HG02885 (cell line): ENCODE data around the gene GRIN2C.

ENCODE experiments used
- ATAC-seq: cut with Tn5 transposase; IDR thresholded peaks from one replicate; pipeline ENCODE4 v1.9.1; 2021; ENCODE audit warnings: mild to moderate bottlenecking; ENCODE audit not compliant: unreplicated experiment, poor library complexity

Gene GRIN2C

DNA sequence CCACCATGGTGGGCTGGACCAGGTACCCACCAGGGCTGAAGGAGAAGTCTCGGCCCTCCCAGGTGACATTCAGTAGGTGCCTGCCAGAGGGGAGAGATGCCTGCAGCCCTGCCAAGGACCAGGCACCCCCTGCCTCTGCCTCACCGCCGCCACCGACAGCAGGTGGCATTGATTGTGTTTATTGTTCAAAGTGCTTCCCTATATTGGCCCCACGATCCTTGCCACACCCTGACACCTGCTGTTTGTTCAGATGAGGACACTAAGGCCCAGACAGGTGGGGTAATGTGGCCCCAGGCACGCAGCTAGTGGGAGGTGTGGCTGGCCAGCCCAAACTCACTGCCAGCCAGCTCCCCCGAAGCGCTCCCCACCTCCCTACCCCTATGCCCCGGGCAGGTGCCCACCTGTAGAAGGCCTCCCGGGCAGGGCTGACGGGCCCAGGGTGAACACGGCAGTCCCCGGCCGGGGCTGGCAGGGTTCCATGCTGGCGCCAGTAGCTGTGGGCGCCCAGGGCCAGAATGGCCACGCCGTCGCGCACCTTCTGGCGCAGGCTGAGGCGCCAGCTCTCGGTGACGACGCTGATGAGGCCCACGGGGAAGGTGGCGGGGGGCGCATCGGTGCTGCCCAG, 8.0 kb downstream of the GRIN2C start:
- ATAC-seq = no peak

DNA sequence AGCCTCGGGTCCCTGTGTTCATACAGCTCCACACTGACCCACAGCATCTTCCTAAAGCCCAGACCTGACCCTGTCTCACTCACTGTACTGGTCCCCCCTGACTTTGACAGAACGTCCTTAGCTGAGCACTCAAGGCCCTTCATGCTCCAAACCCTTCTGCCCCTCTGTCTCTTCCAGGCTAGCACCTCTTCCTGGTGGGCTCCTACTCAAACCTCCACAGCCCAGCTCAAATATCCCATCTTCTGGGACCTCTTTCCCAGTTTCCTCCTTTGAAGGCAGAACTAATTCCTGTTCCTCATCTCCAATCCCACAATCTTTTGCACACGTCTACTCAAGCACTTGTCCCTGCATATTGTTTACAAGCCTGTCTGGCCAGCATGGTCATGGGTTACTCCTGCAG, 8.8 kb downstream of the GRIN2C start:
- ATAC-seq = no peak

DNA sequence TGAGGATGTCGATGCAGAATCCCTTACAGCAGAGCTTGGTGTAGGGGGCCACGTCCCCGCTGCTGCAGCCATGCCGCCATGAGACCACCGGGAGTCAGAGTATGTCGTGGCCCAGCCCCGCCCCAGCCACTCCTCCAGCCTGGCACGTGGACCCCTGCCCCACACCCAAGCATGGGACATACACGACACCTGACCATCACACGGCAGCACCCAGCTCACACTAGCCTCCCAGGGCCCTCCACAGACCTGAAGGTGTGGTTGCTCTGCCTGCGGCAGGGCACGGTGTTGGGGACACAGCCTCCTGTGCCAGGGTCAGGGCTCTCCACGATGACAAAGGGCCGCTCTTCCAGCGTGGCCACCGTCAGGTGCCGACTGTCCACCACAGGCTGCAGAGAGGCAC, 9.4 kb downstream of the GRIN2C start:
- ATAC-seq = no peak

DNA sequence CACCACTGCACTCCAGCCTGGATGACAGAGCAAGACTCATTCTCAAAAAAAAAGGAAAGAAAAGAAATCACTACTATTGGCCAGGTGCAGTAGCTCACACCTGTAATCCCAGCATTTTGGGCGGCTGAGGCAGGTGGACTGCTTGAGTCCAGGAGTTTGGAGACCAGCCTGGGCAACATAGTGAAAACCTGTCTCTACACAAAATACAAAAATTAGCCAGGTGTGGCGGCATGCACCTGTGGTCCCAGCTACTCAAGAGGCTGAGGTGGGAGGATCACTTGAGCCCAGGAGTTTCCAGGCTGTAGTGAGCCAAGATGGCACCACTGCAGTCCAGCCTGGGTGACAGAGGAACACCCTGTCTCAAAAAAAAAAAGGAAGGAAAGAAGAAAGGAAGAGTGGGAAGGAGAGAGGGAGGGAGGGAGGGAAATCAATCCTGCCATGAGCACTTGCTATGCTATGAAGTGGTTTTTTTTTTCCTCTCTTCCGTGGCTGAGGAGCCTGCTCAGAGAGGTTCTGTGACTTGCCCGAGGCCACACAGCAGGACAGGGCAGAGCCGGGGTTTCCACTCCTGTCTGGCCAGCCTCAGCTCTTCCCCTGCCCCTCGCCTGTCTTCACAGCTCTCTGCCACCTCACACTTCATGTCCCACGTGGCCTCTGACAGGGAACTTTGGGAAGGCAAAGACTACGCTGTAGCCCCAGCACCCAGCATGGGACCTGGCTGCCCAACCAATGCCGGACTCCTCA, 10.9 kb downstream of the GRIN2C start:
- ATAC-seq = no peak

GRCh38 chr17:74846621-74847020, 13.1 kb downstream of the GRIN2C start:
- no peak for ATAC-seq

- ATAC-seq = no peak
Observed at GRCh38 chr17:74843352-74843627, 16.4 kb downstream of the GRIN2C start.

- no peak for ATAC-seq
Observed at GRCh38 chr17:74842599-74843351, 16.9 kb downstream of the GRIN2C start.

DNA sequence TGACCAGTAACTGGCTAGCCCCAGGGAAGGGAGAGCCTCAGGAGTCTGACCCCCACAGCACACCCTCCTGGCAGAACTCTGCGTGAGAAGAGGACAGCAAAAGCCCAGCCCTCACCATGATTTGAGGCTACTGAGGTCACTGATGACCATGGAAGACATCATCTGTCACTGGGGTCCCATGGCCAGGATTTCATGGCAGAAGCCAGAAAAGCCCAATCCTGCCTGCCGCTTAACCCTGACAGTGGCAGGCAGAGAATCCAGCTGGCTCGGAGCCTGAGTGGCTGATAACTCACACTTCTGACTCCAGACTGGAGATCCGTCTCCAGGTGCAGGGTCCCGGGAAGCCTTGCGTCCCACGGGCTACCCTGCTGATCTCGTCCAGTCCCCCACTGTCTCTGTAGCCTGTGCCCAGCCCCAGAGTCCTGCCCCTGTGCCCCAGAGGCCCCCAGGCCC, 17.5 kb downstream of the GRIN2C start:
- ATAC-seq = no peak

DNA sequence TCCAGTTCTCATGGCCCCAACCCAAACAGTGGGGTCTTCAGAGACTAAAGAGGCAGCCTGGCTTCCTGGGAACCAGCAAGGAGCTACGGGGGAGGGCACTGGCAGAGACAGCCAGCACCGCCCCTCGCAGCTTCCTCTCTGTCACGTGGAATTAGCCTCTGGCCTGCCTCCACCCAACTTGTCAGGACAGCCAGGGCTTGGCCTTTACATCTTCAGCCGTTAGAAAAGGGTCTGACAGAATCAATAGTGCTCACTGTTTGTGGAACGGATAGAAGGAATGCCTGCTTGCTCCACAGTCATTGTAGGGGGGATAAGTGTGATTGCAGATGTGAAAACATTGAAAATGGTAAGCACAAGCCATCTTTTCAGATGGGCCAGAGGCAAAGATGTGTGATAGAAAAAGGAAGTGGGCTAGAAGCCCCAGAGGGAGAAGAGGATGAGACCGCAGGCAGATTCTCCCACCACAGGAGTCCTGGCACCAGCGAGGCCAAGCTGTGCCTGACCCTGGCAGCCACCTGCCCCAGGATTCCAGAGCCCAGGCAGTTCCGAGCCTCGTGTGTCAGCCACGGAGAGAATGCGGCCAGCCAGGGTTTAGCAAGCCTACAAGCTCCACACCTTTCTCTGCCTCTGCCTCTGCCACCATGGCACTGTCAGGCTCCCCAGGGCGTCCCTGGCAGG, 18.6 kb downstream of the GRIN2C start:
- ATAC-seq = no peak

DNA sequence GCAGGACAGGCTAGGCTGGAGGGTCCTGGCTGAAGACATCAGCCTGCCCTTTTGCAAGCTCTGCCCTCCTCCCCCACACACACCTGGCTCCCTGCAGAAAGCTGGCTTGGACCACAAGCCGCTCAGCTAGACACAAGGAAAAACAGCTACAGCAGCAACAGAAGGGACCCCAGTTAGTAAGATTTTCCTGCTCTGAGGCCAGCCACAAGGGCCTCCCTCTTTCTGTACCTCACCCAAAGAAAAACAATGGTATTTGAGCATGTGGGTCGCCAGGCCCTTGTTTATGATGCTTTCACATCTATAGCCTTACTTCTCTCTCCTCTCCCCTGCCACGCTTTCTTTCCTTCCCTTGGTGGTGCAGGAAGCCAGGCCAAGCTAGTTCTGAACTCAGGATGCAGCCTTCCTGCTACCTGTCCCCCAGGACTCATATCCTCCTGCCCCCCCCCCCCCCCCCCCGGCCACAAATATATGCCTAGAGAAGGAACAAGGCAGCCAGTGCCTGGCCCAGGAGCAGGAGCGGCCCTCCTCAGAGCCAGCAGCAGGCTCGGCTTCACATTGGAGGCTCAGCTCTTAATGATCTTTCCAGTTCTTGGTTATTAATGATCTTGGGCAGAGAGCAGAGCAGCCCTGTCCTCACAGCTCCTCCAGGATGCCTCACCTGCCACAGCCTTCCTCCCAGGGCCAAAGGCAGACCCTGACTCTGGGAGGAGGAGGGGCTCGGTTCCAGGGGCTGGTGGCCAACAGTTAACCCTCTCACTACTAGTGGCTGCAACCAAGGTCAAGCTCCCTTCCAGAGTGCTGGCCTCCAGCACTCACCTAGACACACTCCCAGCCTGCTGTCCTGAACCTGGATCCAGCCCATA, 19.5 kb downstream of the GRIN2C start:
- ATAC-seq = no peak

DNA sequence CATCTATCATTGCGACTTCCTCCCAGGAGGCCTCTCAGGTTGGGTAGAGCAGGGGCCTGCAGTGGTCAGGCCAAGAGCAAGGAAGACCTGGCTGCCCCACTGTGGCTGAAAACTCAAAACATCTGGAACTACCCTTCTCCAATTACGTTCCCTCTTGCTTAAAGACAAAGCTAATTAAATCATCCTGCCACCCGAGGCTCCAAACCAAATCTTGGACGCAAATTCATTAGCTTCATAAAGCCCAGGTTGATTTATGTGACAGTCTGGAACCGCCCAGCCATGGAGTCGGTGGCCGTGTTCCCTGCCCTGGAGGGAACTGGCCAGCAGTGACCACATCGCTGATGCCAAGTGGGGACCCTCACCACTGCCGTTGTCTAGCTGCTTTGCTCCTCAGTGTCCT, 21.4 kb downstream of the GRIN2C start:
- ATAC-seq = no peak

DNA sequence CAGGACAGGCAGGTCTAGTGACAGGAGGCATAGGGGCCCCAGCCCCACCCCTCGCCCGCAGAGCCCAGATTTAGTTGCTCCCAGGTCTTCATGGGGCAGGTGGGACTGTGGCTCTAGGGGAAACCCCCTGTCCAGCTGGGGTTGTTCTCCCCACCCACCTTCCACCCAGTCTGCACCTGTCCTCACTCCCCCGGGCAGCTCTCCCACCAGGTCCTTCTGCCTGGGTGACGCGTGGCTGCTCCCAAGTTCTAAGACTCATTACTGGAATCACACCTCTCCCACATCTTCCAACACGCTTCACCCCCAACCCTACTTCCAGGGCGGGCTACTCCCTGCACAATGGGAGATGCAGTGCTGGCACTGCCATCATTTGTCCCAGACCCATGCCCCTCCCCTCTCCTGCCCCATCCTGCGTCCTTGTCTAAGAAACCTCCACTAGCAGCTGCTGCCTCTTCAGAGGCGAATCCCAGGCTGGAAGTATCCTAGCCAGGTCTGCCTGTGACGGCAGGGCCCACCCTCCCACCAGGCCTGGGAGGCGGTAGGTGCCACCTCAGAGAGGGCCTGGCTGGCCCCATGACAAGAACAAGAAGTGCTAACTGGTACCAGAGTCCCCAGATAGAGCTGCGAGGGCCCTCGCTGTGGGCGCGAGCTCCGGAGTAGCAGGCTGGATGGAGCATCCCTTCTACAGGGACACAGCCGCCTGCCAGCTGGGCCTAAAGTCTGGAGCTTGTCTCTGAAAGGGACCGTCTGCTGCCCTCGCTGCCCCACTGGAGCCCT, 22.8 kb downstream of the GRIN2C start:
- no peak for ATAC-seq

DNA sequence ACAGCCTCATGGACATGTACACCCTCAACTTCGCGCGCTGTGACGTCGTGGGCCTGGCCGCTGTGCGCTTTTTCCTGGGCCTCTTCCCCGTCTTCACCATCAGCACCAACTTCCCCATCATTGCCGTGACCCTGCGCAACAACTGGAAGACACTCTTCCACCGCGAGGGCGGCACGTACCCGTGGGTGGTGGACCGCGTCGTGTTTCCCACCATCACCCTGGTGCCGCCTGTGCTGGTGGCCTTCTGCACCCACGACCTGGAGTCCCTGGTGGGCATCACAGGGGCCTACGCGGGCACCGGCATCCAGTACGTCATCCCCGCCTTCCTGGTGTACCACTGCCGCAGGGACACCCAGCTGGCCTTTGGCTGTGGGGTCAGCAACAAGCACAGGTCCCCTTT, 23.5 kb downstream of the GRIN2C start:
- no peak for ATAC-seq

DNA sequence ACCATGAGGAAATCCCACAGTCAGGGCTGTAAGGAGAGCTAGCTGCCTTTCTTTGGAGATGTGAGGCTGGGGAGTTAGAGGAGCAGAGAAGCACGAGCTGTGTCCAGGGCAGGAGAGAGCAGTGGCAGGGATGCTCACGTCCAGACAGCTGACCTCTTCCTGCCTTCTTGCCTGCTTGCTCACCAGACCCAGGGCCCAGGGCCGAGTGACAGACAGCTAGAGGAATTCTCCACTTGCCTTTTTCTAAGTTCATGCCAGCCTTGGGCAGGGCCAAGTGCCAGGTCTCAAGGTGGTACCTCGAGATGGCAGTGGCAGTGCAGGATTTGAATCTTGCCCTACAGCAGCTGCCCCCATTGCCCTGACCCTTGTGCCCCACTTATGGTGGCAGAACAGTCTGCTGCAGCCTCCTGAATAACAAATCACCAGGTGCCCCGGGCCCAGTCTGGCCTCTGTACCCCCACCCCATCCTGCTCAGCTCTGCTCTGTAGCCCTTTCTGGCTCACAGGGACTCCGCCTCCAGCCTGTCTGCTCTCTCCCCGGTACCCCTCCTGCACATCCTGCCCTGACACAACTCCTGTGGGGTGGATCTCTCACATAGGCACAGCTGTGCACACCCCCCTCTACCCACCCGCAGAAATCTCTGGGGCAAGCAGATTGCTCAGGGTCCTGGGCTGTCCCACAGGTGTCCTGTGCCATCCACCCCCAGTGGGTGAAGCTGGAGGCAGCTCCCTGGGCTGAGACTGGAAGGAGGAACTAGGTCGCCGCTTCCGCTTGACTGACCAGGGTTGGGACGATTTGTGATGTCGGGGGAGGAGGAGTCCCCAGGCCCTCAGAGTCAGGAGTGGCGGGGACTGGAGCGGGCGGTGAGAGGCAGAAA, 25.9 kb downstream of the GRIN2C start:
- no peak for ATAC-seq

GRCh38 chr17:74832421-74832820, 27.3 kb downstream of the GRIN2C start:
- no peak for ATAC-seq

GRCh38 chr17:74831444-74832146, 28.1 kb downstream of the GRIN2C start:
- no peak for ATAC-seq

GRCh38 chr17:74830861-74831260, 28.8 kb downstream of the GRIN2C start:
- no peak for ATAC-seq

DNA sequence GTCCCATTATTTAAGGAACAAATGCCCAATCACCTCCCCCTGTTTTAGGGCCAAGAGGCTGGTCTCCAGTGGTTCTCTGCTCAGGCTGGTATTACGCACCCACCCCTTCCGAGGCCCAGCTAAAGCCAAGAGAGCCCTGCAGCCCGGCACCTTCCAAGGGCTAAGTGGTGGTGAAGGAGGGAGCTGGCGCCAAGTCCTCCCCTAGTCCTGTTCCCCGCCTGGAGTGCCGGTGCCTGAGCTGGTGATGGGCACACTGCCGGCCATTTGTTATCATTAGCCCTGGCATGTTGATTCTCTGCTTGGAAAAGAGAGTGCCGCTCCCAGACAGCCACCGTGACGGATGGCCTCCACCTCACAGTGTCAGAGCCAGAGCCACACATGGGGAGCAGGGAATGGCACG, 31.9 kb downstream of the GRIN2C start:
- ATAC-seq = no peak
